Naive thymus-derived CD4-positive, alpha-beta T cell (primary cell): ENCODE results near the gene PGM5. TPM values are rescaled to one million over a fixed set of nuclear protein-coding genes. Genes with fewer than 3 reads are reported as not detected.
"Not testable (repeated sequence)": the region's sequence is repeated elsewhere in the genome, so short reads cannot be mapped to it uniquely, and the experiment has no call there.

ENCODE experiments used
- ATAC-seq: fragments of 150-1000 bp; cut with Tn5 transposase; 2 replicates; pipeline ENCODE4 v1.10.0; 2021; ENCODE audit warnings: mild to moderate bottlenecking, moderate library complexity
- CTCF ChIA-PET: fragments of 350-600 bp; sonication (Branson Sonifier 250); formaldehyde crosslinking; loops from one replicate; lab custom pipeline; 2021; ENCODE audit warnings: antibody characterized with exemption; lab: Charles Lee
- POLR2A ChIA-PET: fragments of 350-600 bp; sonication (Branson Sonifier 250); formaldehyde crosslinking; loops from one replicate; lab custom pipeline; 2021; ENCODE audit warnings: antibody characterized with exemption, inconsistent platforms; lab: Charles Lee
- DNase-seq, 9 donors: peaks; one replicate each; pipeline versions ENCODE4 v3.0.0 to v3.0.0-alpha.2; 2020 to 2022; ENCODE audit warnings: mixed read lengths in 1 of 9
- H3K27ac ChIP-seq: one replicate; pipeline ENCODE4 v1.7.0; 2013; ENCODE audit warnings: mild to moderate bottlenecking, low read depth, low read length, moderate library complexity
- H3K27me3 ChIP-seq, 2 donors: one replicate each; pipeline ENCODE4 v1.7.0; 2013; ENCODE audit warnings: low read length in 2 of 2, mild to moderate bottlenecking in 2 of 2, moderate library complexity in 2 of 2; ENCODE audit not compliant: control insufficient read depth in 2 of 2, insufficient read depth in 2 of 2
- H3K36me3 ChIP-seq, 3 experiments: 1 replicate in 2 of 3; 2 replicates in 1 of 3; pipeline ENCODE4 v1.7.0; 2013; ENCODE audit warnings: low read length in 3 of 3, mild to moderate bottlenecking in 3 of 3, moderate library complexity in 1 of 3; ENCODE audit not compliant: insufficient read depth in 3 of 3, control insufficient read depth in 2 of 3
- H3K4me1 ChIP-seq, 2 donors: one replicate each; pipeline ENCODE4 v1.7.0; 2013; ENCODE audit warnings: low read length in 2 of 2, mild to moderate bottlenecking in 2 of 2, moderate library complexity in 1 of 2; ENCODE audit not compliant: control insufficient read depth in 2 of 2, insufficient read depth in 2 of 2
- H3K4me3 ChIP-seq: 2 replicates; pipeline ENCODE4 v1.7.0; 2013; ENCODE audit warnings: mild to moderate bottlenecking, low read length
- H3K9me3 ChIP-seq, 3 experiments: 1 replicate in 2 of 3; 2 replicates in 1 of 3; pipeline ENCODE4 v1.7.0; 2013; ENCODE audit warnings: low read length in 3 of 3; ENCODE audit not compliant: control insufficient read depth in 2 of 3
- H3K27ac Mint-ChIP-seq, 9 donors: one replicate each; pipeline ENCODE4 v1.8.0; 2020 to 2022; ENCODE audit warnings: mixed read lengths in 9 of 9, mild to moderate bottlenecking in 8 of 9, moderate library complexity in 5 of 9, inconsistent platforms in 2 of 9
- H3K27me3 Mint-ChIP-seq, 5 donors: one replicate each; pipeline ENCODE4 v1.8.0; 2021 to 2022; ENCODE audit warnings: mixed read lengths in 5 of 5, mild to moderate bottlenecking in 1 of 5
- H3K36me3 Mint-ChIP-seq, 5 donors: one replicate each; pipeline ENCODE4 v1.8.0; 2020 to 2022; ENCODE audit warnings: mixed read lengths in 5 of 5, mild to moderate bottlenecking in 3 of 5, inconsistent platforms in 1 of 5
- H3K4me1 Mint-ChIP-seq, 7 donors: one replicate each; pipeline ENCODE4 v1.8.0; 2020 to 2022; ENCODE audit warnings: mixed read lengths in 7 of 7, mild to moderate bottlenecking in 3 of 7, inconsistent platforms in 1 of 7
- H3K4me3 Mint-ChIP-seq, 10 donors: one replicate each; pipeline ENCODE4 v1.8.0; 2020 to 2022; ENCODE audit warnings: mild to moderate bottlenecking in 10 of 10, mixed read lengths in 10 of 10, moderate library complexity in 6 of 10, inconsistent platforms in 2 of 10
- H3K9me3 Mint-ChIP-seq, 11 donors: one replicate each; pipeline ENCODE4 v1.8.0; 2020 to 2022; ENCODE audit warnings: mixed read lengths in 11 of 11, mild to moderate bottlenecking in 4 of 11, inconsistent platforms in 1 of 11, moderate library complexity in 1 of 11
- intact Hi-C, 2 donors: fragments of 100-400 bp; cut with micrococcal nuclease; formaldehyde crosslinking; loops; one replicate each; pipeline ENCODE4 v1.15.1; 2023
- polyA plus RNA-seq, 2 donors: library from polyadenylated mRNA; unstranded; fragments of 300-500 nt; fragmentation: Illumina TruSeq; gene quantifications; one replicate each; pipeline ENCODE4 v1.2.3, GENCODE V29; 2021
- total RNA-seq, 6 experiments: library from RNA in 5 of 6; stranded (reverse) in 5 of 6; gene quantifications; 1 replicate in 5 of 6; 2 replicates in 1 of 6; pipeline ENCODE4 v1.2.3 and lab custom pipeline; 2021 to 2026

The PGM5 gene
- total and polyA plus RNA-seq, 7 experiments from 2014 or later: 0.19 to 1.4 TPM; not detected in 5

- POLR2A ChIA-PET, H3K4me3 ChIP-seq, H3K4me1 Mint-ChIP-seq, DNase-seq, H3K4me1 ChIP-seq, H3K9me3 Mint-ChIP-seq, H3K9me3 ChIP-seq, H3K27me3 ChIP-seq, H3K36me3 ChIP-seq, H3K27me3 Mint-ChIP-seq, CTCF ChIA-PET, ATAC-seq, H3K4me3 Mint-ChIP-seq, H3K27ac ChIP-seq, intact Hi-C loops, H3K27ac Mint-ChIP-seq, H3K36me3 Mint-ChIP-seq: not testable (repeated sequence)
Measured at GRCh38 chr9:68329106-68329505, 27.3 kb upstream of the PGM5 start.

- H3K4me3 Mint-ChIP-seq, H3K36me3 Mint-ChIP-seq, H3K27me3 Mint-ChIP-seq, H3K9me3 ChIP-seq, DNase-seq, H3K27me3 ChIP-seq, H3K27ac Mint-ChIP-seq, H3K4me1 Mint-ChIP-seq, CTCF ChIA-PET, H3K4me3 ChIP-seq, H3K9me3 Mint-ChIP-seq, intact Hi-C loops, H3K4me1 ChIP-seq, H3K27ac ChIP-seq, POLR2A ChIA-PET, ATAC-seq, H3K36me3 ChIP-seq: not testable (repeated sequence)
Measured at GRCh38 chr9:68330531-68331173, 25.8 kb upstream of the PGM5 start.

GRCh38 chr9:68332122-68332521 is 24.3 kb upstream of the PGM5 start:
- H3K27me3 Mint-ChIP-seq, H3K27ac Mint-ChIP-seq, intact Hi-C loops, H3K4me1 ChIP-seq, DNase-seq, H3K36me3 ChIP-seq, H3K36me3 Mint-ChIP-seq, H3K9me3 ChIP-seq, CTCF ChIA-PET, H3K4me3 ChIP-seq, H3K9me3 Mint-ChIP-seq, POLR2A ChIA-PET, H3K27me3 ChIP-seq, H3K4me1 Mint-ChIP-seq, ATAC-seq, H3K4me3 Mint-ChIP-seq, H3K27ac ChIP-seq: not testable (repeated sequence)

- H3K4me1 Mint-ChIP-seq, H3K27ac ChIP-seq, CTCF ChIA-PET, H3K36me3 ChIP-seq, H3K27me3 Mint-ChIP-seq, H3K9me3 ChIP-seq, H3K4me3 Mint-ChIP-seq, ATAC-seq, H3K27ac Mint-ChIP-seq, POLR2A ChIA-PET, H3K9me3 Mint-ChIP-seq, H3K4me1 ChIP-seq, H3K4me3 ChIP-seq, intact Hi-C loops, H3K27me3 ChIP-seq, DNase-seq, H3K36me3 Mint-ChIP-seq: not testable (repeated sequence)
Measured at GRCh38 chr9:68335935-68336334, 20.5 kb upstream of the PGM5 start.

- H3K36me3 Mint-ChIP-seq, H3K4me1 Mint-ChIP-seq, H3K9me3 ChIP-seq, H3K27me3 ChIP-seq, H3K36me3 ChIP-seq, CTCF ChIA-PET, H3K4me3 ChIP-seq, H3K9me3 Mint-ChIP-seq, H3K27ac Mint-ChIP-seq, H3K27me3 Mint-ChIP-seq, POLR2A ChIA-PET, intact Hi-C loops, H3K4me3 Mint-ChIP-seq, H3K4me1 ChIP-seq, DNase-seq, H3K27ac ChIP-seq, ATAC-seq: not testable (repeated sequence)
Measured at GRCh38 chr9:68336639-68337339, 19.6 kb upstream of the PGM5 start.

- CTCF ChIA-PET, intact Hi-C loops: not testable (repeated sequence)
Measured at GRCh38 chr9:68338000-68338399, 18.4 kb upstream of the PGM5 start.

More at GRCh38 chr9:68338000-68338399, 18.4 kb upstream of the PGM5 start:
- H3K4me3 Mint-ChIP-seq, H3K27ac ChIP-seq, H3K36me3 Mint-ChIP-seq, H3K27me3 Mint-ChIP-seq, H3K9me3 ChIP-seq, H3K4me3 ChIP-seq, POLR2A ChIA-PET, H3K9me3 Mint-ChIP-seq, ATAC-seq, H3K27me3 ChIP-seq, H3K4me1 Mint-ChIP-seq, H3K36me3 ChIP-seq, H3K4me1 ChIP-seq, DNase-seq, H3K27ac Mint-ChIP-seq: not testable (repeated sequence)
